ENCODE results near the gene TPBGL.

The TPBGL gene

GRCh38 chr11:75249704-75250103 is 9.1 kb downstream of the TPBGL start:
- no peak overlapping the region for H3K4me3 ChIP-seq (ENCODE audit: low read depth, low read length)
- H3K4me1 ChIP-seq (ENCODE audit: control insufficient read depth, insufficient read depth, low read length) = no peaks in the 10 kb centered on the region
- no peaks in the 10 kb centered on the region for H3K36me3 ChIP-seq (ENCODE audit: control insufficient read depth, insufficient read depth, low read length)
- peaks cover 9% of the 10 kb centered on the region; the same call in 1 of the 2 replicates for H3K9me3 ChIP-seq (ENCODE audit: control insufficient read depth, insufficient read depth, low read length)
- H3K9ac ChIP-seq (ENCODE audit: low read depth, low read length) = no peak overlapping the region
- peaks cover 8% of the 10 kb centered on the region for H3K27me3 ChIP-seq (ENCODE audit: control insufficient read depth, insufficient read depth, low read length)
- no peak overlapping the region for H3K27ac ChIP-seq (ENCODE audit: low read depth, low read length)

GRCh38 chr11:75254326-75254725 is 13.8 kb downstream of the TPBGL start:
- Histone ChIP-seq H3K9me3 (ENCODE audit: control insufficient read depth, insufficient read depth, low read length) (peaks cover 9% of the 10 kb centered on the region; the same call in 1 of the 2 replicates), H3K27me3 (ENCODE audit: control insufficient read depth, insufficient read depth, low read length) (no peaks in the 10 kb centered on the region; the same call in 1 of the 2 replicates), H3K36me3 (ENCODE audit: control insufficient read depth, insufficient read depth, low read length) (no peaks in the 10 kb centered on the region), H3K9ac (ENCODE audit: low read depth, low read length) (no peak overlapping the region), H3K27ac (ENCODE audit: low read depth, low read length) (no peak overlapping the region), H3K4me1 (ENCODE audit: control insufficient read depth, insufficient read depth, low read length) (no peaks in the 10 kb centered on the region), H3K4me3 (ENCODE audit: low read depth, low read length) (no peak overlapping the region)

GRCh38 chr11:75260396-75261170 is 20.0 kb downstream of the TPBGL start:
- H3K27ac ChIP-seq (ENCODE audit: low read depth, low read length) = no peak overlapping the region
- H3K27me3 ChIP-seq (ENCODE audit: control insufficient read depth, insufficient read depth, low read length) = no peaks in the 10 kb centered on the region; the same call in 1 of the 2 replicates
- H3K9me3 ChIP-seq (ENCODE audit: control insufficient read depth, insufficient read depth, low read length) = no peaks in the 10 kb centered on the region
- no peaks in the 10 kb centered on the region for H3K4me1 ChIP-seq (ENCODE audit: control insufficient read depth, insufficient read depth, low read length)
- H3K9ac ChIP-seq (ENCODE audit: low read depth, low read length) = no peak overlapping the region
- no peak overlapping the region for H3K4me3 ChIP-seq (ENCODE audit: low read depth, low read length)
- H3K36me3 ChIP-seq (ENCODE audit: control insufficient read depth, insufficient read depth, low read length) = no peaks in the 10 kb centered on the region

- no peak overlapping the region for H3K4me3 ChIP-seq (ENCODE audit: low read depth, low read length)
- H3K9me3 ChIP-seq (ENCODE audit: control insufficient read depth, insufficient read depth, low read length) = no peaks in the 10 kb centered on the region
- no peak overlapping the region for H3K9ac ChIP-seq (ENCODE audit: low read depth, low read length)
- H3K27me3 ChIP-seq (ENCODE audit: control insufficient read depth, insufficient read depth, low read length) = no peaks in the 10 kb centered on the region; the same call in 1 of the 2 replicates
- H3K4me1 ChIP-seq (ENCODE audit: control insufficient read depth, insufficient read depth, low read length) = no peaks in the 10 kb centered on the region
- H3K27ac ChIP-seq (ENCODE audit: low read depth, low read length) = no peak overlapping the region
- H3K36me3 ChIP-seq (ENCODE audit: control insufficient read depth, insufficient read depth, low read length) = no peaks in the 10 kb centered on the region
Observed at GRCh38 chr11:75261902-75262361, 21.4 kb downstream of the TPBGL start.

- no peaks in the 10 kb centered on the region; the same call in 1 of the 2 replicates for H3K27me3 ChIP-seq (ENCODE audit: control insufficient read depth, insufficient read depth, low read length)
- H3K9ac ChIP-seq (ENCODE audit: low read depth, low read length) = no peak overlapping the region
- H3K36me3 ChIP-seq (ENCODE audit: control insufficient read depth, insufficient read depth, low read length) = no peaks in the 10 kb centered on the region; the same call in 1 of the 2 replicates
- H3K4me3 ChIP-seq (ENCODE audit: low read depth, low read length) = no peak overlapping the region
- H3K27ac ChIP-seq (ENCODE audit: low read depth, low read length) = no peak overlapping the region
- no peaks in the 10 kb centered on the region for H3K4me1 ChIP-seq (ENCODE audit: control insufficient read depth, insufficient read depth, low read length)
- no peaks in the 10 kb centered on the region for H3K9me3 ChIP-seq (ENCODE audit: control insufficient read depth, insufficient read depth, low read length)
Observed at GRCh38 chr11:75262436-75262835, 21.9 kb downstream of the TPBGL start.

- Histone ChIP-seq H3K9ac (ENCODE audit: low read depth, low read length) (no peak overlapping the region), H3K27ac (ENCODE audit: low read depth, low read length) (no peak overlapping the region), H3K9me3 (ENCODE audit: control insufficient read depth, insufficient read depth, low read length) (no peaks in the 10 kb centered on the region), H3K4me3 (ENCODE audit: low read depth, low read length) (no peak overlapping the region), H3K27me3 (ENCODE audit: control insufficient read depth, insufficient read depth, low read length) (no peaks in the 10 kb centered on the region), H3K36me3 (ENCODE audit: control insufficient read depth, insufficient read depth, low read length) (no peaks in the 10 kb centered on the region; the same call in 1 of the 2 replicates), H3K4me1 (ENCODE audit: control insufficient read depth, insufficient read depth, low read length) (no peaks in the 10 kb centered on the region)
Observed at GRCh38 chr11:75262961-75263852, 22.6 kb downstream of the TPBGL start.

GRCh38 chr11:75263944-75264349 is 23.4 kb downstream of the TPBGL start:
- Histone ChIP-seq H3K27ac (ENCODE audit: low read depth, low read length) (no peak overlapping the region), H3K36me3 (ENCODE audit: control insufficient read depth, insufficient read depth, low read length) (no peaks in the 10 kb centered on the region; the same call in 1 of the 2 replicates), H3K4me3 (ENCODE audit: low read depth, low read length) (no peak overlapping the region), H3K27me3 (ENCODE audit: control insufficient read depth, insufficient read depth, low read length) (no peaks in the 10 kb centered on the region), H3K9ac (ENCODE audit: low read depth, low read length) (no peak overlapping the region), H3K9me3 (ENCODE audit: control insufficient read depth, insufficient read depth, low read length) (no peaks in the 10 kb centered on the region), H3K4me1 (ENCODE audit: control insufficient read depth, insufficient read depth, low read length) (no peaks in the 10 kb centered on the region)

- H3K4me3 ChIP-seq (ENCODE audit: low read depth, low read length) = no peak overlapping the region
- no peak overlapping the region for H3K27ac ChIP-seq (ENCODE audit: low read depth, low read length)
- H3K9ac ChIP-seq (ENCODE audit: low read depth, low read length) = no peak overlapping the region
- no peaks in the 10 kb centered on the region for H3K9me3 ChIP-seq (ENCODE audit: control insufficient read depth, insufficient read depth, low read length)
- no peaks in the 10 kb centered on the region for H3K4me1 ChIP-seq (ENCODE audit: control insufficient read depth, insufficient read depth, low read length)
- H3K27me3 ChIP-seq (ENCODE audit: control insufficient read depth, insufficient read depth, low read length) = no peaks in the 10 kb centered on the region
- no peaks in the 10 kb centered on the region; the same call in 1 of the 2 replicates for H3K36me3 ChIP-seq (ENCODE audit: control insufficient read depth, insufficient read depth, low read length)
Observed at GRCh38 chr11:75264356-75264755, 23.8 kb downstream of the TPBGL start.

GRCh38 chr11:75264971-75265370 is 24.4 kb downstream of the TPBGL start:
- Histone ChIP-seq H3K27ac (ENCODE audit: low read depth, low read length) (no peak overlapping the region), H3K9ac (ENCODE audit: low read depth, low read length) (no peak overlapping the region), H3K9me3 (ENCODE audit: control insufficient read depth, insufficient read depth, low read length) (no peaks in the 10 kb centered on the region), H3K4me3 (ENCODE audit: low read depth, low read length) (no peak overlapping the region), H3K36me3 (ENCODE audit: control insufficient read depth, insufficient read depth, low read length) (no peaks in the 10 kb centered on the region; the same call in 1 of the 2 replicates), H3K4me1 (ENCODE audit: control insufficient read depth, insufficient read depth, low read length) (no peaks in the 10 kb centered on the region), H3K27me3 (ENCODE audit: control insufficient read depth, insufficient read depth, low read length) (no peaks in the 10 kb centered on the region)

- Histone ChIP-seq H3K27ac (ENCODE audit: low read depth, low read length) (no peak overlapping the region), H3K9me3 (ENCODE audit: control insufficient read depth, insufficient read depth, low read length) (no peaks in the 10 kb centered on the region), H3K4me1 (ENCODE audit: control insufficient read depth, insufficient read depth, low read length) (no peaks in the 10 kb centered on the region), H3K27me3 (ENCODE audit: control insufficient read depth, insufficient read depth, low read length) (no peaks in the 10 kb centered on the region), H3K36me3 (ENCODE audit: control insufficient read depth, insufficient read depth, low read length) (no peaks in the 10 kb centered on the region; the same call in 1 of the 2 replicates), H3K9ac (ENCODE audit: low read depth, low read length) (no peak overlapping the region), H3K4me3 (ENCODE audit: low read depth, low read length) (no peak overlapping the region)
Observed at GRCh38 chr11:75265851-75266531, 25.4 kb downstream of the TPBGL start.

All from HUES48 (cell line).